Measurements from ENCODE around the gene HNRNPA2B1.

GRCh38 chr7:26170663-26171062 is 29.9 kb downstream of the HNRNPA2B1 start:
- TF ChIP-seq CTCF (IDR thresholded peaks at IDR 0.05; ENCODE audit: low read depth, low read length, poor library complexity, severe bottlenecking): no peak
- no peak for TF ChIP-seq EZH2phosphoT487 (IDR thresholded peaks at IDR 0.05; ENCODE audit: borderline replicate concordance, low read length)

Data from DOHH2 (cell line).